ENCODE measurements around the gene AMER3. TPM values are rescaled to one million over a fixed set of nuclear protein-coding genes. Genes with fewer than 3 reads are reported as not detected.

The AMER3 gene
- total and polyA plus RNA-seq, 7 donors = not detected

GRCh38 chr2:130740671-130741070 lies 14.7 kb upstream of the AMER3 start:
- Histone ChIP-seq H3K4me1 (no peaks in the 10 kb centered on the region), H3K4me3 (no peak overlapping the region), H3K27me3 (ENCODE audit: insufficient read depth in 3 of 3, low read length in 2 of 3) (peaks cover 0 to 3% (median 0%) of the 10 kb centered on the region in 3 donors), H3K36me3 (ENCODE audit: insufficient read depth in 1 of 2, low read depth in 1 of 2) (no peaks in the 10 kb centered on the region), H3K9me3 (no peaks in the 10 kb centered on the region), H3K27ac (no peak overlapping the region)
- intact Hi-C loops (cut with DNase I) = no loop called here
- DNase-seq (no peak), ATAC-seq (no peak)
- 60 to 76% (median 71%) methylated on average over 12 of the region's 12 CpGs for WGBS, 3 donors
- no peak for TF ChIP-seq CTCF (IDR thresholded peaks at IDR 0.05)

GRCh38 chr2:130743278-130743677 lies 12.1 kb upstream of the AMER3 start:
- WGBS, 3 donors = 69 to 74% (median 69%) methylated on average over 8 of the region's 8 CpGs
- H3K27me3 ChIP-seq (ENCODE audit: insufficient read depth in 3 of 3, low read length in 2 of 3) = peaks cover 0 to 3% (median 0%) of the 10 kb centered on the region in 3 donors

GRCh38 chr2:130744287-130745117 lies 10.8 kb upstream of the AMER3 start:
- no peaks in the 10 kb centered on the region for H3K4me1 ChIP-seq
- intact Hi-C loops (cut with DNase I) = no loop called here
- H3K27me3 ChIP-seq (ENCODE audit: insufficient read depth in 3 of 3, low read length in 2 of 3) = peaks cover 0 to 4% (median 0%) of the 10 kb centered on the region in 3 donors
- H3K27ac ChIP-seq = no peak overlapping the region
- WGBS, 3 donors = 50 to 61% (median 51%) methylated on average over 20 of the region's 20 CpGs
- H3K4me3 ChIP-seq = no peak overlapping the region
- no peaks in the 10 kb centered on the region for H3K9me3 ChIP-seq
- no peak for TF ChIP-seq CTCF (IDR thresholded peaks at IDR 0.05)
- H3K36me3 ChIP-seq (ENCODE audit: insufficient read depth in 1 of 2, low read depth in 1 of 2) = no peaks in the 10 kb centered on the region
- DNase-seq (no peak), ATAC-seq (no peak)

More at GRCh38 chr2:130743278-130743677, 12.1 kb upstream of the AMER3 start:
- no peak overlapping the region for H3K4me3 ChIP-seq
- no peaks in the 10 kb centered on the region for H3K9me3 ChIP-seq
- ATAC-seq (no peak), DNase-seq (no peak)
- H3K36me3 ChIP-seq (ENCODE audit: insufficient read depth in 1 of 2, low read depth in 1 of 2) = no peaks in the 10 kb centered on the region
- intact Hi-C loops (cut with DNase I) = no loop called here
- no peak for TF ChIP-seq CTCF (IDR thresholded peaks at IDR 0.05)
- no peaks in the 10 kb centered on the region for H3K4me1 ChIP-seq
- no peak overlapping the region for H3K27ac ChIP-seq

- no peaks in the 10 kb centered on the region for H3K4me1 ChIP-seq
- peaks cover 0 to 18% (median 4%) of the 10 kb centered on the region in 3 donors for H3K27me3 ChIP-seq (ENCODE audit: insufficient read depth in 3 of 3, low read length in 2 of 3)
- intact Hi-C loops (cut with DNase I) = no loop called here
- DNase-seq = no peak
- no peak for ATAC-seq
- no peak overlapping the region for H3K27ac ChIP-seq
- no peak overlapping the region for H3K4me3 ChIP-seq
- no peak for TF ChIP-seq CTCF (IDR thresholded peaks at IDR 0.05)
- no peaks in the 10 kb centered on the region for H3K9me3 ChIP-seq
- 82 to 86% (median 84%) methylated on average over 9 of the region's 9 CpGs for WGBS, 3 donors
- no peaks in the 10 kb centered on the region for H3K36me3 ChIP-seq (ENCODE audit: insufficient read depth in 1 of 2, low read depth in 1 of 2)
Observed at GRCh38 chr2:130749078-130749477, 6.3 kb upstream of the AMER3 start.

Measured in psoas muscle (tissue), 8 donors.